Muscle layer of colon (tissue), 2 donors: ENCODE data around the gene BORCS6.

ENCODE experiments used
- H3K27ac ChIP-seq: one replicate; pipeline ENCODE4 v1.7.0; 2013; ENCODE audit warnings: low read depth, mild to moderate bottlenecking, low read length, moderate library complexity
- H3K27me3 ChIP-seq, 2 donors: one replicate each; pipeline ENCODE4 v1.7.0; 2013; ENCODE audit warnings: low read length in 2 of 2, mild to moderate bottlenecking in 2 of 2; ENCODE audit not compliant: insufficient read depth in 2 of 2, control insufficient read depth in 1 of 2
- H3K36me3 ChIP-seq: one replicate; pipeline ENCODE4 v1.7.0; 2013; ENCODE audit warnings: mild to moderate bottlenecking, low read length; ENCODE audit not compliant: insufficient read depth
- H3K4me1 ChIP-seq: one replicate; pipeline ENCODE4 v1.7.0; 2013; ENCODE audit warnings: mild to moderate bottlenecking, low read length; ENCODE audit not compliant: insufficient read depth
- H3K4me3 ChIP-seq, 2 donors: one replicate each; pipeline ENCODE4 v1.7.0; 2013; ENCODE audit warnings: low read length in 2 of 2, low read depth in 1 of 2, mild to moderate bottlenecking in 1 of 2, moderate library complexity in 1 of 2
- H3K9ac ChIP-seq: one replicate; pipeline ENCODE4 v1.7.0; 2013; ENCODE audit warnings: low read length
- H3K9me3 ChIP-seq: one replicate; pipeline ENCODE4 v1.7.0; 2013; ENCODE audit warnings: mild to moderate bottlenecking, low read length
- donor health status: abdominal sarcoma.
- donor health status: Adenocarcinoma of cecum.

BORCS6 gene

GRCh38 chr17:8149419-8150193, 40.4 kb downstream of the BORCS6 start:
- Histone ChIP-seq H3K9me3 (no peaks in the 10 kb centered on the region), H3K27me3 (no peaks in the 10 kb centered on the region), H3K9ac (no peak overlapping the region), H3K4me1 (peaks cover 35% of the 10 kb centered on the region), H3K36me3 (peaks cover 72% of the 10 kb centered on the region), H3K27ac (no peak overlapping the region), H3K4me3 (no peak overlapping the region)

- Histone ChIP-seq H3K4me1 (peaks cover 30% of the 10 kb centered on the region), H3K9me3 (no peaks in the 10 kb centered on the region), H3K9ac (no peak overlapping the region), H3K4me3 (no peak overlapping the region), H3K27ac (no peak overlapping the region), H3K36me3 (peaks cover 82% of the 10 kb centered on the region), H3K27me3 (no peaks in the 10 kb centered on the region)
Measured at GRCh38 chr17:8148560-8148959, 41.4 kb downstream of the BORCS6 start.

- Histone ChIP-seq H3K27ac (no peak overlapping the region), H3K4me1 (peaks cover 23% of the 10 kb centered on the region)
Measured at GRCh38 chr17:8147805-8148404, 42.1 kb downstream of the BORCS6 start.

GRCh38 chr17:8147141-8147804, 42.7 kb downstream of the BORCS6 start:
- H3K4me1 ChIP-seq = peaks cover 18% of the 10 kb centered on the region
- no peak overlapping the region for H3K4me3 ChIP-seq
- H3K9me3 ChIP-seq = no peaks in the 10 kb centered on the region
- H3K27ac ChIP-seq = no peak overlapping the region
- H3K9ac ChIP-seq = no peak overlapping the region
- peaks cover 86% of the 10 kb centered on the region for H3K36me3 ChIP-seq
- H3K27me3 ChIP-seq = no peaks in the 10 kb centered on the region

More at GRCh38 chr17:8147805-8148404, 42.1 kb downstream of the BORCS6 start:
- H3K27me3 ChIP-seq = no peaks in the 10 kb centered on the region
- H3K4me3 ChIP-seq = no peak overlapping the region
- no peaks in the 10 kb centered on the region for H3K9me3 ChIP-seq
- no peak overlapping the region for H3K9ac ChIP-seq
- H3K36me3 ChIP-seq = peaks cover 82% of the 10 kb centered on the region

- Histone ChIP-seq H3K27ac (no peak overlapping the region), H3K27me3 (no peaks in the 10 kb centered on the region), H3K9me3 (no peaks in the 10 kb centered on the region), H3K9ac (no peak overlapping the region), H3K4me3 (no peak overlapping the region), H3K4me1 (peaks cover 18% of the 10 kb centered on the region), H3K36me3 (peaks cover 93% of the 10 kb centered on the region)
Measured at GRCh38 chr17:8146381-8147140, 43.4 kb downstream of the BORCS6 start.

- Histone ChIP-seq H3K27me3 (no peaks in the 10 kb centered on the region), H3K9me3 (no peaks in the 10 kb centered on the region), H3K27ac (no peak overlapping the region), H3K9ac (no peak overlapping the region), H3K4me3 (no peak overlapping the region), H3K36me3 (peaks cover 99% of the 10 kb centered on the region), H3K4me1 (peaks cover 16% of the 10 kb centered on the region)
Measured at GRCh38 chr17:8145811-8146210, 44.2 kb downstream of the BORCS6 start.

GRCh38 chr17:8144401-8145231, 45.4 kb downstream of the BORCS6 start:
- H3K9me3 ChIP-seq = no peaks in the 10 kb centered on the region
- no peak overlapping the region for H3K9ac ChIP-seq
- H3K36me3 ChIP-seq = peaks cover 99% of the 10 kb centered on the region
- H3K27ac ChIP-seq = no peak overlapping the region
- no peak overlapping the region for H3K4me3 ChIP-seq
- H3K4me1 ChIP-seq = peaks cover 4% of the 10 kb centered on the region
- no peaks in the 10 kb centered on the region for H3K27me3 ChIP-seq

GRCh38 chr17:8143581-8144400, 46.2 kb downstream of the BORCS6 start:
- H3K4me1 ChIP-seq = peaks cover 6% of the 10 kb centered on the region
- H3K27me3 ChIP-seq = no peaks in the 10 kb centered on the region
- peaks cover 95% of the 10 kb centered on the region for H3K36me3 ChIP-seq
- H3K9me3 ChIP-seq = no peaks in the 10 kb centered on the region
- no peak overlapping the region for H3K4me3 ChIP-seq
- no peak overlapping the region for H3K27ac ChIP-seq
- H3K9ac ChIP-seq = no peak overlapping the region

GRCh38 chr17:8142887-8143580, 46.9 kb downstream of the BORCS6 start:
- no peaks in the 10 kb centered on the region for H3K9me3 ChIP-seq
- no peaks in the 10 kb centered on the region for H3K27me3 ChIP-seq
- no peak overlapping the region for H3K9ac ChIP-seq
- peaks cover 87% of the 10 kb centered on the region for H3K36me3 ChIP-seq
- no peak overlapping the region for H3K27ac ChIP-seq
- no peak overlapping the region for H3K4me3 ChIP-seq
- H3K4me1 ChIP-seq = peaks cover 12% of the 10 kb centered on the region
